GM19468 (cell line): Measurements from ENCODE around the gene KREMEN1.
"Not testable (repeated sequence)": the region's sequence is repeated elsewhere in the genome, so short reads cannot be mapped to it uniquely, and the experiment has no call there.

ENCODE experiments used
- ATAC-seq: cut with Tn5 transposase; IDR thresholded peaks from one replicate; pipeline ENCODE4 v1.9.1; 2021; ENCODE audit warnings: mild to moderate bottlenecking, moderate library complexity, moderate number of reproducible peaks; ENCODE audit not compliant: unreplicated experiment; ENCODE audit errors: extremely low read depth

KREMEN1 gene

DNA sequence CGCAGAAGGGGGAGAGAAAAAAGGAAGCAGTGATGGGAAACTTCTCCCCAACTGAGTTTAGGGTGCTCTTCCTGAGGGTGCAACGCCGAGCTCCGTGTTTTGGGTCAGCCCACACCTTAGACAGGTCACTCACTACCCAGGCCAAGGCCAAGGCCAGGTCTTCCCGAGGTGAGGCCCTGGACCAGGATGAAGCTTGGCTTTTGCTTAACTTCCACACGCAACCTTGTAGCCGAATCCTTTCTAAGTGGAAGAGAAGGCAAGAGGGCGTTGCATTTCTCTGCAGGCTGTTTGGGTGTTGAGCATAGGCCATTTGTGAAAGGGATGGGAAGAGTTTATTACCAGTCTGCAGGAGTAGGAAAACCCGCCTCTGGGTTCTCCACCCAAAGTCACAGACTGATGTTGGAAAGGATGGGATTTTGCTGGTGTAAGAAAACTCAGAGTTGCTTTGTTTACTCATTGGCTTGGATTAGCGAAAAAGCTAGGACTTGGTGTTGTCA, 1.5 kb downstream of the KREMEN1 start:
- ATAC-seq = no peak

DNA sequence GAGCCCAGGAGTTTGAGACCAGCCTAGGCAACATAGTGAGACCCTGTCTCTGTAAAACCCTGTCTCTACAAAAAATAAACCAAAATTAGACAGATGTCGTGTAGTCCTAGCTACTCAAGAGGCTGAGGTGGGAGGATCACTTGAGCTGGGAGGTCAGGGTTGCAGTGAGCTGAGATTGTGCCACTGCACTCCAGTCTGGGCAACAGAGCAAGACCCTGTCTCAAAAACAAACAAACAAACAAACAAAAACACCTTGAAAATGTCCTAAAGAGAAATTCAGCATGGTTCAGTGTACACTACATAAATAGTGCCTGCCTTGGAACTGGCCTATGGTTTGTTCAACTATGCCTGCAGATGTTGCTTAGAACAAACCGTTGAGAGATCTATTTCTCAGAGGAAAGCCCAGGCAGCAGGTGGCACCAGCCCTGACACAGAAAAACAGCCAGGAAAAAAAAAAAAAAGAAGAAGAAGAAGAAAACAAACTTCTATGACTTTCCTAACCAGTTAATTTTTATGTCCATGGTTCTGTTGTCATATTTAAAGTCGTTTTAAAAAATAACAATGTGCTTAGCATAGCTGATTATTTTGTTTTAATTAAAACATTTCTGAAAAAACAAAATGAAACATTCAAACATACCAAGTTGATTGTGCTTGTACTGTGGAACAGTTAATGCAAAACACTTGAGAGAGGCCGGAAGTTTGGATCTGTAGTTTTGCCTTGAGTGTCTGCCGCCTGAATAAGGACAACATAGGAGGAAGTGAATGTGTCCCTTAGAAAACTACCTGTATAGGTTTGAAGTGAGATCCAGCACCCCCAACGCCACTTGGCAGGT, 5.4 kb downstream of the KREMEN1 start:
- no peak for ATAC-seq

DNA sequence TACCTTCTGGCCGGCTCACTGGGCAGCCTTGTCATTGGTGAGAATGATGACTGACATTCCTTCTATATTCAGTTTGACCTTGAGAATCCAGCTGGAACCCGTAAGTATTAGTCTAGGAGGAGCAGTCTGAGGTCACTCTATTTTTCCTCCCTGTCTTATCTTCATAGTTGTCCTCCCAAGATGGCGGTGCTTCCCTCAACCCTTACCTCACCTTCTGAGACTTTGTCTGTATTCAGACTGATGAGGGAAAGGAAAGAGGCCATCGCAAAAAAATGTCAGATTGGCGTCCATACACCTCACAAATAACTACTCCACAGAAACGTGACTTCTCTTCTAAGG, 6.0 kb downstream of the KREMEN1 start:
- ATAC-seq = no peak

DNA sequence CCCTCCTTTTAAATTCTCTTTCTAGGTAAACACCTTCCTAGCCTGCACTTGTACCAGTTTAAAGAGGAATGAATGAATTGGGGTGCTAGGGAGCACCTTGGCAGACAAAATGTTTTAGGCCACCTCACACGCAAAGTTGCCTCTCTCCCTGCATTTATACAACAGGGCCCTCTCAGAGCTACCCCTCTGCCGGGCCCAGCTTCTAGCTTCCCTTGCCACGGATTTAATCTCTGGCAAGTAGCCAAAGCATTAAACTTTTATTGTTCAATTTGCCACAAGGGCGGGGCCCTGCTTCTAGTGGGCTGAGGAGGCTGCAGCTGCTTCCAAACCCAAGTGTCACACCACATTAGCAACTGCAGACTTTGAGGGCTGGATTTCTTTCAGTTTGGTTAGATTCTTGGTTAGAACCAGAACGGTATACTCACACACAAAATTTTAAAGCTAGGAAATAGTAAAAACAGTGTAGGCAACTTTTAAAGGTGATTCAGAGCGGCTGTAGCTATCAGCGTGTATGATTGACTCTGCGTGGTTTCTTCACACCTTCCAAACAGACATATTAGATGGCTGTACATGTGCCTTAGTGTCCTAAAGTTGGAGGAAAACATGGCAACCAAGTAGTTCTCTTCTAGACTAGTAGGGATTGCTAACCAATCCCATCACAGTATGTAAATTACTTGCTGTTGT, 6.5 kb downstream of the KREMEN1 start:
- ATAC-seq = no peak

DNA sequence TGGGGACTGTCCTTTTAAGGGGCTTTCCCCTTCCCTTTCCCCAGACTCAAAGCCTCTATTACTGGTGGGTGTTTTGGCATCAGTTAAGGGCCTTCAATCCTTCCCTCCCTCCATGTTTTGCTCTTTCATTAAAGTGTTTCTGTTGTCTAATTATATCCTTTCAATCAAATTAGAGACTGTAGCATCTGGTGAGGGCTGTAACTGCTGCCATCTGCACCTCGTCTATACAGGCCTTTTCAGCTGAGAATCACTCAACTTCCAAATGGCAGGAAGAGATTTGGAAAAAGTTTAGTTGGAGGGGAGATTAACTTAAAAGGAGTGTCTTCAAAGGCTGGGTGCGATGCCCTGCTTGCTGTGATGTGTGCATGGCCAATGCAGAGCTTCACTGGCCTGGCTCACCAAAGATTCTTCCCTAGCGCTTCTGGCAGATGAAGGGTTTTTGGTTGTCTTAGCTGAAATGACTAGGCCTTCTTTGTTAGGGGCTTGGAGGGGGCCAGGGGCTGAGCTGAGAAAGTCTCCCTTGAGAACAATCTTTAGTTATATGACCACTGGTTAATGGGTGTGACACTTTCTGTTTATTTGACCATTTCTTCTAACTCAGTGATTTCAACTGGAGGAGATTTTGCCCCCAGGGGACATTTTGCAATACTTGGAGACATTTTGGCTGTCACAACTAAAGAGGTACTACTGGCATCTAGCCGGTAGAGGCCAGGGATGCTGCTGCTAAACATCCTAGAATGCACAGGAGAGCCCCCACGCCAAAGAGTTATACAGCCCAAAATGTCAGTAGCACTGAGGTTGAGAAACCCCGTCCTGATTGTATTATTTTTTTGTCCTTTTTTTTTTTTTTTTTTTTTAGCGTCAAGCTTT, 7.5 kb downstream of the KREMEN1 start:
- ATAC-seq = no peak

DNA sequence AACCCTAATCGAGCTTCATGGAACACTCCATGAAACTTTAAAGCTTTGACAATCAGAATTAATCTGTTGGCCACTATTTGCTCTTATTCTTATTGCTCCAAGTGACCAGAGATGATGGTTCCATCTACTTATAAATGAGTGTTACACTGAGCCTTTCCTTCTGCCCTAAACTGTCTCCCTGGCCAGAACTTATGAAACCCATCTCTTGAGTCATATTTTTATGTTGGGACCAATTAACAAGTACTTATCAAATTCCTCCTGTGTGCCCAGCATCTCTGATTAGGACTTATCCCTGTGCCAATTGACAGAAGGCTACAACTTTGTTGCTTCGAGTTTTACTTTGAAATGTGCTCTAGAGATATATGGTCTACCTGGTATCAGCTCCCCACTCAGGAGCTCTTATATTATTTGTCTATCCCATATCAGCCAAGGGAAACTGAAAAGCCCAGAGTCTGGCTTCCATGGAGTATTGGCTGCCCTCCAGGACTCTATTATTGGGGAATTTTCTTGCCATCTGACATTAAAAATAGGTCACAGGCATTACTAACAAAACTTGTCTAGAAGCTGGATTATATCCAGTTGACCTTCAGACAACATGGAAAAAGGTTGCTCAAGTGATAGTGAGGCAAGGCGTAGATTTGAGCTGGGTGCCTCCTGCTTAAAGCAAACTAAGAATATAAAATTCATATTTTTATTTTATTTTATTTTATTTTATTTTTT, 8.8 kb downstream of the KREMEN1 start:
- no peak for ATAC-seq

DNA sequence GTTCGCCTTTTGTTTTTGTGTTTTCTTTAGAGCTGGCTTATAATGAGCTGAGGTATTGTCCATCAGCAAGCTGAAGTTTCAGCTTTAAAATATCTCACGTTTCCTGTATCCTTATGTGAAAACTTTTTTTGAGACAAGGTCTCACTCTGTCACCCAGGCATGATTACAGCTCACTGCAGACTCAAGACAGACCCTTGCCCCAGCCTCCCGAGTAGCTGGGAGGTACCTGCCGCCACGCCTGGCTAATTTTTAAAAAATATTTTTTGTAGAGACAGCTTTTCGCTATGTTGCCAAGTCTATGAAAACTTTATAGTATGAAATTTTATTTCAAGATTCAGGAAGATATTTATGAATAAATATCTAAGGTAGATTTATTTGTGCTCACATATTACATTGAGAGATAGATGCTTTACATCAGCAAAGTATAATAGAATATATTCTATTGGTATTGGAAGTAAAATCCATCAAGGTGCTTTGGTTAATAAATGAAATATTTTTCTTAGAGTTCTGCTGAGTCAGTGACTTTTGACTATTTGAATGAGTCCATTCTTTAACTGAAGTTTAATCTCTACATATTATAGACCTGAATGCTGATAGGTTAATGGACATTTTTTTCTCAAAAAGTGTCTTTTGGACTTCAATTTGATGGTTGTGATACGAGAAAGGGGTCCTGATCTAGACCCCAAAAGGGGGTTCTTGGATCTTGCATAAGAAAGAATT, 10.2 kb downstream of the KREMEN1 start:
- no peak for ATAC-seq

DNA sequence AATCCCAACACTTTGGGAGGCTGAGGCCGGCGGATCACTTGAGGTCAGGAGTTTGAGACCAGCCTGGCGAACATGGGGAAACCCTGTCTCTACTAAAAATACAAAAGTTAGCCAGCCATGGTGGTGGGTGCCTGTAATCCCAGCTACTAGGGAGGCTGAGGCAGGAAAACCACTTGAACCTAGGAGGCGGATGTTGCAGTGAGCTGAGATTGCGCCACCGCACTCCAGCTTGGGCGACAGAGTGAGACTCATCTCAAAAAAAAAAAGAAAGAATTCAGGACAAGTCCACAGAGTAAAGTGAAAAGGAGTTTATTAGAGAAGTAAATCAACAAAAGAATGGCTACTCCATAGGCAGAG, 10.7 kb downstream of the KREMEN1 start:
- not testable (repeated sequence) for ATAC-seq

DNA sequence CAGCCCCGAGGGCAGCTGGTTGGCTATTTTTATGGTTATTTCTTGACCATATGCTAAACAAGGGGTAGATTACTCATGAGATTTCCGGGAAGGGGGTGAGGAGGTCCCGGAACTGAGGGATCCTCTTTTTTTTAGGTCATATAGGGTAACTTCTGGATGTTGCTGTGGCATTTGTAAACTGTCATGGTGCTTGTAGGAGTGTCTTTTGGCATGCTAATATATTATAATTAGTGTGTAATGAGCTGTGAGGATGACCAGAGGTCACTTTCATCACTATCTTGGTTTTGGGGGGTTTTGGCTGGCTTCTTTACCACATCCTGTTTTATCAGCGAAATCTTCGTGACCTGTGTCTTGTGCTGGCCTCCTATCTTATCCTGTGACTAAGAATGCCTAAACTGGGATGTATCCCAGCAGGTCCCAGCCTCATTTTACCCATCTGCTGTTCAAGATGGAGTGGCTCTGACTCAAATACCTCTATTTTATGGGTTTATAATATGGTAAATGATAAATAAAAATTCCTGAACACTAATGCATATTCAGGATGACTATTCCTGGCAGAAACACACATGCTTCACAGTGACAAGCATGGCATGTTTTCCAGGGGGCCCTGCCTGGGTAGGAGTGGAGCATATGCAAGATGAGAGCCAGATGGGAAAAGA, 11.2 kb downstream of the KREMEN1 start:
- no peak for ATAC-seq

DNA sequence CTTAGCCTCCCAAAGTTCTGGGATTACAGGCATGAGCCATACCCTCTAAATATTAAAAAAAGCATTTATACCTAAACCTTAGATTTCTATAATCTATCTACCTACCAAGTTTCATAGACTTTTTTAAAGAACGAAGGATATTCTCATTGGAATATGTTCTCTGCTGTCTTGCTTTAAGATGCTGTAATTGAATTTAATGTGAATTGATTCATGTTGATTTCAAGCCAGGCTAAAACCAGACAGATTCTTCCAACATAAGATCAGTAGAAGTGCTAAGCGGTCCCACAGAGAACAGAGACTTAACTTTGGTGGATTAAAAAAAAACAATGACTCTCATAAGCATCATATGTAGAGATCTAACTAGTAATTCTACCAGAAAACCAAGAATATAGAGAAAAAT, 14.2 kb downstream of the KREMEN1 start:
- ATAC-seq = no peak

DNA sequence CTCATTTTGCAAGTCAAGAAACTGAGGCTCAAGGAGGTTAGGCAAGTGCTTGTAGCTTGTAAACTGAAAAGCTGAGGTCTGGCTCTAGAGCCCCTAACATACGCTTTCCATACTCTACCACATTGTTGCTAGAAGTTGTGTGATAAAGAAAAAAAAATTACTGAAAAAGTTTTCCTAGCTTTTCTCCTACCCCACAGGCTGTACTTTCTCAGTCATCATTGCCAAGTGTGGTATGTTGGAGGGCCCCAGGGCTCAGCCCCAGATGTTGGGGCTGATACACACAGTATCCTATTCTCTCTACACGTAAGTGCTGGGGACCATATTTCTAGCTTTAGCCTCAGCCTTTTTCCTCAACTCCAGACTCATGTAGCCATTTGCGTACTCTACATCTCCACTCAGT, 16.0 kb downstream of the KREMEN1 start:
- no peak for ATAC-seq

DNA sequence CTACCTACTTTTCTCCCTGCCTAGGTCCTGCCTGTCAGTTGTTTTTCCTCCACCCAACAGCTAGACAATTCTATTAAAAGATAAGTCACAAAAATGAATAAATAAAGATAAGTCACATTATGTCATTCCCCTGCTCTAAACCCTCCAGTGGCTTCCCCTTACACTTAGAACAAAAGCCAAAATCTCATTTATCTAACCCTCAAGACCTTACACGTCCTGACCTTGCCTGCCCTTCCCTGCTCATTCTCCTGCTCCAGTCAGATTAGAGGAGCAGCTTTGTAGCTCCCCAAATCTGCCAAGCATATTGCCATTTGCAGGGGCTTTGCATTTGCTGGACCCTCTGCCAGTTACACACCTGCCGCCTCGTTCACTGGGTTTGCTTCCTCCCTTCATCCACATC, 16.7 kb downstream of the KREMEN1 start:
- no peak for ATAC-seq

DNA sequence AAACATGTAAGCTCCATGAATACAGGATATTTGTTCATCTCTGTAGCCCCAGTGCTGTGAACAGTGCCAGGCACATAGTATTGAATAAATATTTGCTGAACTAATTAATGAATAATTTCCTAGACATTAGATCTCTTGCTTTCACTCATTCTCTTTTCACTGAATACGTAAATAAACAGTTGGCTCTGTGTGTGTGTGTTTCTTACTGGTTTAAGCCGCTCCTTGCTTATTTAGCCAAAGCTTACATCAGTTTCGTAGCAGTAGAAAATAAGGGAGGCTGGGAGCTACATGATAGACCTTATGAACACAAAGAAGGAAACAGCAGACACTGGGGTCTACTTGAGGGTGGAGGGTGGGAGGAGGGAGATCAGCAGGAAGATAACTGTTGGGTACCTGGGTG, 17.2 kb downstream of the KREMEN1 start:
- no peak for ATAC-seq

DNA sequence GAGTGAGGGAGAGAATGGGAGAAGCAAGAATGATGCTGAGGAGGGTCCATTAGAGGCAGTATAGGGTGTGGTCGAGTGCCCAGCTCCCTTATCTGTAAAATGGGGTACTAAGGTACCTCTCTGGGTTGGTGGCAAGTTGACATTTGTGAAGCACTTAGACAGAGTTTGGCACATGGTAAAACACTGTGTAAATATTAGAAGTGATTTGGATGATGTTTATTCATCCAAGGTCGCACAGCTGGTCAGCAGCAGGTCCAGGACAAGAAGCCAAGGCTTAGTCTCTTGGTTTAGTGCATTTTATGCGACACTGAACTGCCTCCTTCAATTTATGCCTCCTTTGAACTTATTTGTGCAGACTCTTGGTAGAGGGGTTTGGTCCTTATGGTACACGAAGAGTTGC, 19.4 kb downstream of the KREMEN1 start:
- no peak for ATAC-seq

DNA sequence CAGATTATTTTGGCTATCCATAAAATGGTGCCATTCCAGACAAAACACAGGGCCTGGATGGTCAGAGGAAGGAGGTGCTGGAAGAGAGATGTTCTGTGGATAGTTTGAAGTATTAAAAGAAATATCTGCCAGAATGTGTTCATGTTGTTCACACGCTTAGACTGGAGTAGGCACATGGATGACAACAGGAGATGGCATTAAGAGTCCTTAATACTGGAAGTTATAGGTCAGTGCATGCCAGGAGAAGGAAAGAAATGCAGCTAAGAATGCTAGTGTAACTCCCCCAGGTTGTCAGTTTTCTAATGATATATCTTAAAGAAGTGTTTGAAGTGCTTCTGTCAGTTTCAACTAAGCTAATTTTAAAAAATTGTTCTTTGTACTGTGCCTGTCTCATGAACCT, 20.2 kb downstream of the KREMEN1 start:
- ATAC-seq = no peak

DNA sequence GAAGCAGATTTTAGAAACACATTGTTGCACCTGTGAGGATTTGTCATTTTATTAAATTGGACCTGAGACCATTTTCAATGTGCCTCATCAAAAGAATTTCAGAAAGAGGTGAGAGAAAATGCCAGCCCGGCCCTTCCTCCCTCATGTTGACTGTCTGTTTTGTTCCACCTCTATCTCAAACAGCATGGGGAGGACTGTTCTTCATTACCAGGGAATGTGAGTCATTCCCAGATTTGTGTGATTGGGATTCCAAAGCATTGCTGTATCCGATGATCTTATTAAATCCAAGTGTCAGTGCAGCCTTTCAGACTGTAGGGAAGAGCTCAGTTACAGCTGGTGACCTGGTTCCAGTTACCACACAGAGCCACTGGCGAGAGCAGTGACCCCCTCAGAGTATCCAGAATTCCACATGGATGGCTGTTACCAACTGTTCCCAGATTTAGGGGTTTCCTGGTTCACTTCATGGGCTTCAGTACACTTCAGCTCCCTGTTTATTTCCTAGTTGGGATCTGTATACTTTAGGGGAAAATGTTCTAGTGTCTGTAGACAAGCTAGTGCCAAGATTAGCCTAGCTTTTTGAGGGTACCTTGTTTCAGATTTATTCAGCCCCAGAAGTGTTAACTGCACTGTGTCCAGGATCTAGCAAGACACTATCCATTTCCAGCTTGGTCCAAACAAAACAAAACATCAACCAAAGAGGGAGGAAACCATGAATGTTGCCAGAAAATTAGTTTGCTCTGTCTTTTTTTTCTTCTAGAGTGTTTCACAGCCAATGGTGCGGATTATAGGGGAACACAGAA, 20.9 kb downstream of the KREMEN1 start:
- ATAC-seq = no peak

DNA sequence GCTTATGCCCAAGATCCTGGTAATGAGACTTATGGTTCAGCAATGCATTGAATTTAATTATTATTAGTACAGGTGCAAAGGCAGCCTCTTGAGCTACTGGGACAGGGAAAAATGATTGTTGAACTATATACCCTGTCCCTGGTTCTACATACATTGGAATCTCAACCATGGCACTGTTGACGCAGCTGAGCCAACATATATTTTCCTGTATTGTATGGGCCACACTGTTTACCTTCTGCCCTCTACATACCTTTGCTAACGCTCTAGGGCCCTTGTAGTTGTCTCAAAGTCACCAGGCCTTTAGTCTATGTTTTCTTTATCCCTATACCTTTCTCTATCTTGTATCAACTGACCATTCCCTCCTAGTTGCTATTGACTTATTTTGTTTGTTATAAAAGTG, 22.6 kb downstream of the KREMEN1 start:
- no peak for ATAC-seq
